Measurements from ENCODE around the gene PCSK6. TPM values are rescaled to one million over a fixed set of nuclear protein-coding genes. Genes with fewer than 3 reads are reported as not detected.

Gene PCSK6
- total RNA-seq, 3 donors from 2014 or later (not counting 1 experiment from before 2014, with no cell fraction given): 1.5 to 2.4 (median 2.4) TPM

- H3K4me3 ChIP-seq (ENCODE audit: low read length): no peak overlapping the region
- H3K27ac ChIP-seq (ENCODE audit: low read length): no peak overlapping the region
- no peaks in the 10 kb centered on the region for H3K9me3 Mint-ChIP-seq
- no peak overlapping the region for H3K27ac Mint-ChIP-seq
- 83% methylated on average over 3 of the region's 3 CpGs for WGBS (ENCODE audit: insufficient coverage)
- peaks cover 29% of the 10 kb centered on the region for H3K4me1 ChIP-seq (ENCODE audit: control insufficient read depth, insufficient read depth, low read length)
- no peaks in the 10 kb centered on the region for H3K27me3 ChIP-seq (ENCODE audit: control insufficient read depth, insufficient read depth, low read length)
- peaks cover 8 to 12% of the 10 kb centered on the region in 2 donors for H3K4me1 Mint-ChIP-seq
- DNase-seq (no peak), ATAC-seq (no peak)
- no peaks in the 10 kb centered on the region for H3K27me3 Mint-ChIP-seq (ENCODE audit: low read depth in 2 of 2)
- no peak overlapping the region for H3K4me3 Mint-ChIP-seq
- TF ChIP-seq, protein P1, sequence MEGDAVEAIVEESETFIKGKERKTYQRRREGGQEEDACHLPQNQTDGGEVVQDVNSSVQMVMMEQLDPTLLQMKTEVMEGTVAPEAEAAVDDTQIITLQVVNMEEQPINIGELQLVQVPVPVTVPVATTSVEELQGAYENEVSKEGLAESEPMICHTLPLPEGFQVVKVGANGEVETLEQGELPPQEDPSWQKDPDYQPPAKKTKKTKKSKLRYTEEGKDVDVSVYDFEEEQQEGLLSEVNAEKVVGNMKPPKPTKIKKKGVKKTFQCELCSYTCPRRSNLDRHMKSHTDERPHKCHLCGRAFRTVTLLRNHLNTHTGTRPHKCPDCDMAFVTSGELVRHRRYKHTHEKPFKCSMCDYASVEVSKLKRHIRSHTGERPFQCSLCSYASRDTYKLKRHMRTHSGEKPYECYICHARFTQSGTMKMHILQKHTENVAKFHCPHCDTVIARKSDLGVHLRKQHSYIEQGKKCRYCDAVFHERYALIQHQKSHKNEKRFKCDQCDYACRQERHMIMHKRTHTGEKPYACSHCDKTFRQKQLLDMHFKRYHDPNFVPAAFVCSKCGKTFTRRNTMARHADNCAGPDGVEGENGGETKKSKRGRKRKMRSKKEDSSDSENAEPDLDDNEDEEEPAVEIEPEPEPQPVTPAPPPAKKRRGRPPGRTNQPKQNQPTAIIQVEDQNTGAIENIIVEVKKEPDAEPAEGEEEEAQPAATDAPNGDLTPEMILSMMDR (IDR thresholded peaks at IDR 0.05): no peak
- H3K36me3 Mint-ChIP-seq: peaks cover 1% of the 10 kb centered on the region
- intact Hi-C loops (cut with micrococcal nuclease): no loop called here
- no peaks in the 10 kb centered on the region for H3K9me3 ChIP-seq (ENCODE audit: control insufficient read depth, insufficient read depth, low read length)
- peaks cover 9% of the 10 kb centered on the region for H3K36me3 ChIP-seq (ENCODE audit: control insufficient read depth, insufficient read depth, low read length)
Observed at GRCh38 chr15:101266034-101266433, 223.5 kb downstream of the PCSK6 start.

- intact Hi-C loops (cut with micrococcal nuclease): no loop called here
- H3K27me3 Mint-ChIP-seq (ENCODE audit: low read depth in 2 of 2): no peaks in the 10 kb centered on the region
- DNase-seq: no peak
Observed at GRCh38 chr15:101264911-101265641, 224.4 kb downstream of the PCSK6 start.

GRCh38 chr15:101264011-101264410 is 225.5 kb downstream of the PCSK6 start:
- Histone ChIP-seq H3K27me3 (ENCODE audit: control insufficient read depth, insufficient read depth, low read length) (no peaks in the 10 kb centered on the region), H3K36me3 (ENCODE audit: control insufficient read depth, insufficient read depth, low read length) (no peaks in the 10 kb centered on the region), H3K9me3 (ENCODE audit: control insufficient read depth, insufficient read depth, low read length) (no peaks in the 10 kb centered on the region), H3K4me1 (ENCODE audit: control insufficient read depth, insufficient read depth, low read length) (peaks cover 29% of the 10 kb centered on the region), H3K4me3 (ENCODE audit: low read length) (no peak overlapping the region), H3K27ac (ENCODE audit: low read length) (no peak overlapping the region)
- H3K9me3 Mint-ChIP-seq: no peaks in the 10 kb centered on the region
- WGBS (ENCODE audit: insufficient coverage): 84% methylated on average over 4 of the region's 4 CpGs
- H3K27me3 Mint-ChIP-seq (ENCODE audit: low read depth in 2 of 2): peaks cover 5 to 7% of the 10 kb centered on the region in 2 donors
- TF ChIP-seq, protein P1 (IDR thresholded peaks at IDR 0.05): no peak
- H3K27ac Mint-ChIP-seq: no peak overlapping the region
- DNase-seq (no peak), ATAC-seq (peak in 1 of 3 donors; percentile 37)
- H3K36me3 Mint-ChIP-seq: no peaks in the 10 kb centered on the region
- H3K4me1 Mint-ChIP-seq: peaks cover 6 to 8% of the 10 kb centered on the region in 2 donors
- no peak overlapping the region for H3K4me3 Mint-ChIP-seq
- intact Hi-C loops (cut with micrococcal nuclease): no loop called here

More at GRCh38 chr15:101264911-101265641, 224.4 kb downstream of the PCSK6 start:
- H3K4me1 Mint-ChIP-seq: peaks cover 8 to 12% of the 10 kb centered on the region in 2 donors
- H3K36me3 ChIP-seq (ENCODE audit: control insufficient read depth, insufficient read depth, low read length): peaks cover 3% of the 10 kb centered on the region
- no peaks in the 10 kb centered on the region for H3K9me3 ChIP-seq (ENCODE audit: control insufficient read depth, insufficient read depth, low read length)
- H3K27me3 ChIP-seq (ENCODE audit: control insufficient read depth, insufficient read depth, low read length): no peaks in the 10 kb centered on the region
- 74% methylated on average over 17 of the region's 17 CpGs for WGBS (ENCODE audit: insufficient coverage)
- H3K36me3 Mint-ChIP-seq: no peaks in the 10 kb centered on the region
- H3K4me3 Mint-ChIP-seq: no peak overlapping the region
- H3K4me1 ChIP-seq (ENCODE audit: control insufficient read depth, insufficient read depth, low read length): peaks cover 29% of the 10 kb centered on the region
- H3K27ac Mint-ChIP-seq: no peak overlapping the region
- TF ChIP-seq, protein P1 (IDR thresholded peaks at IDR 0.05): no peak
- no peak overlapping the region for H3K4me3 ChIP-seq (ENCODE audit: low read length)
- H3K9me3 Mint-ChIP-seq: no peaks in the 10 kb centered on the region
- ATAC-seq: peak; percentile 10 to 52 (median 50)
- H3K27ac ChIP-seq (ENCODE audit: low read length): peak overlapping the region; percentile 30
